Hepatocyte (in vitro differentiated cells): ENCODE data around the gene CEP85.

Source experiments
- EZH2 ChIP-seq: fragments of 200-600 bp; sonication (generic); IDR thresholded peaks from 2 replicates; pipeline ENCODE4 v1.6.1; 2016; ENCODE audit warnings: antibody characterized with exemption, mild to moderate bottlenecking, borderline replicate concordance
- EZH2phosphoT487 ChIP-seq: fragments of 200-600 bp; sonication (generic); IDR thresholded peaks from one replicate; pipeline ENCODE4 v1.6.1; 2018; ENCODE audit warnings: antibody characterized with exemption, mild to moderate bottlenecking, low read depth, moderate library complexity; ENCODE audit not compliant: unreplicated experiment, severe bottlenecking
- TF ChIP-seq, protein P1 (sequence below): fragments of 200-600 bp; sonication (generic); IDR thresholded peaks from 2 replicates; pipeline ENCODE4 v1.5.1; 2016; ENCODE audit warnings: antibody characterized with exemption, mild to moderate bottlenecking; ENCODE audit not compliant: poor library complexity

DNA sequence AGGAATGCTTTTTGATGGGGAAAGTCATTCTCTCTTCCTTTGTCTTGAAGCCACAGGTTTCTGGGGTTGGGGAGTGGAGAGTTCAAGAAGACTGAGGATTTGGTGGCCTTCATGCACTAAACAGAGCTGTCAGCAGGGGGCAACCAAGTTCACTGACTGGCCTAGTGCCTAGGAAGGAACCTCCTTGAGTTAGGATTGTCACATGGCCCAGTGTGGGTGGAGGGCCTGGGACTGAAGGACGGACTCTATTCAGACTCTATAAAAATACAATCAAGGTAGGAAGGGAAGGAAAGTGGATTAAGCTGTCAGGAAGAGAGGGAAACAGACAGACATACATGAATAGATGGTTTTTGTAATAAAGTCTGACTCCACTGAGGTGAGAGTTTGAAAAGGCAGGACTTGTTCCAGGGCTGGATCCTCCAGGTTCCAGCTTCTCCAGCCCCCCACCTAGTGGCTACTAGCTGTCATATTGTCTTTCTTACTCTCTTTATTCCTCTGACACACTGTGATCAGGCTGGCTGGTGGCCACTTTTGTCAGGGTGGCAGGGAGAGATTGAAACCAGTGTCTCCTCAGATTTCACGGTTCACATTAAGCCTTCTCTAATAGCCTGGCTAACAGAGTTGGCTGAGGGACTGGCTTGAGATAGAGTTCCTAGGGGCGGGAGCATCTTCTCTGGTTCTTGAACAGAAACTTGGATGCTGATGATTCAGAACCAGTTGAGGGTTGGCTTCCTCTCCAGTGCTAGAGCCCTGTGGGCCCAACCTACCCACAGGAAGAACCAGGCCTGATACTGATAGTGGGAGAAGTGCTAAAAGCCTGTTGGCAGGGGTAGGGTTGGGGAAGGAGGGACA, 41.8 kb downstream of the CEP85 start:
- TF ChIP-seq EZH2 (no peak), EZH2phosphoT487 (no peak)
- TF ChIP-seq, protein P1, sequence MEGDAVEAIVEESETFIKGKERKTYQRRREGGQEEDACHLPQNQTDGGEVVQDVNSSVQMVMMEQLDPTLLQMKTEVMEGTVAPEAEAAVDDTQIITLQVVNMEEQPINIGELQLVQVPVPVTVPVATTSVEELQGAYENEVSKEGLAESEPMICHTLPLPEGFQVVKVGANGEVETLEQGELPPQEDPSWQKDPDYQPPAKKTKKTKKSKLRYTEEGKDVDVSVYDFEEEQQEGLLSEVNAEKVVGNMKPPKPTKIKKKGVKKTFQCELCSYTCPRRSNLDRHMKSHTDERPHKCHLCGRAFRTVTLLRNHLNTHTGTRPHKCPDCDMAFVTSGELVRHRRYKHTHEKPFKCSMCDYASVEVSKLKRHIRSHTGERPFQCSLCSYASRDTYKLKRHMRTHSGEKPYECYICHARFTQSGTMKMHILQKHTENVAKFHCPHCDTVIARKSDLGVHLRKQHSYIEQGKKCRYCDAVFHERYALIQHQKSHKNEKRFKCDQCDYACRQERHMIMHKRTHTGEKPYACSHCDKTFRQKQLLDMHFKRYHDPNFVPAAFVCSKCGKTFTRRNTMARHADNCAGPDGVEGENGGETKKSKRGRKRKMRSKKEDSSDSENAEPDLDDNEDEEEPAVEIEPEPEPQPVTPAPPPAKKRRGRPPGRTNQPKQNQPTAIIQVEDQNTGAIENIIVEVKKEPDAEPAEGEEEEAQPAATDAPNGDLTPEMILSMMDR: peak; percentile 62
